Muscle layer of duodenum (tissue), 2 donors: ENCODE results near the gene SETX.

Experiments
- H3K27ac ChIP-seq: one replicate; pipeline ENCODE4 v1.7.0; 2013; ENCODE audit warnings: mild to moderate bottlenecking, low read length
- H3K27me3 ChIP-seq: one replicate; pipeline ENCODE4 v1.7.0; 2013; ENCODE audit warnings: low read depth, mild to moderate bottlenecking, control low read depth, low read length
- H3K36me3 ChIP-seq, 2 donors: one replicate each; pipeline ENCODE4 v1.7.0; 2013; ENCODE audit warnings: low read length in 2 of 2, control low read depth in 1 of 2, mild to moderate bottlenecking in 1 of 2; ENCODE audit not compliant: insufficient read depth in 2 of 2, control insufficient read depth in 1 of 2
- H3K4me1 ChIP-seq, 2 donors: one replicate each; pipeline ENCODE4 v1.7.0; 2013; ENCODE audit warnings: low read length in 2 of 2, mild to moderate bottlenecking in 2 of 2, control low read depth in 1 of 2, moderate library complexity in 1 of 2; ENCODE audit not compliant: insufficient read depth in 2 of 2, control insufficient read depth in 1 of 2
- H3K4me3 ChIP-seq, 2 donors: one replicate each; pipeline ENCODE4 v1.7.0; 2013; ENCODE audit warnings: low read length in 2 of 2, low read depth in 1 of 2, mild to moderate bottlenecking in 1 of 2
- H3K9me3 ChIP-seq, 2 donors: one replicate each; pipeline ENCODE4 v1.7.0; 2013; ENCODE audit warnings: low read length in 2 of 2, control low read depth in 1 of 2, mild to moderate bottlenecking in 1 of 2; ENCODE audit not compliant: control insufficient read depth in 1 of 2
- donor health status: healthy.

Gene SETX

GRCh38 chr9:132238026-132238972, 116.5 kb downstream of the SETX start:
- no peaks in the 10 kb centered on the region for H3K36me3 ChIP-seq
- H3K27ac ChIP-seq: no peak overlapping the region
- H3K4me1 ChIP-seq: peaks cover 0 to 28% of the 10 kb centered on the region in 2 donors
- H3K9me3 ChIP-seq: no peaks in the 10 kb centered on the region
- no peak overlapping the region for H3K4me3 ChIP-seq
- H3K27me3 ChIP-seq: no peaks in the 10 kb centered on the region

- Histone ChIP-seq H3K27me3 (no peaks in the 10 kb centered on the region), H3K36me3 (no peaks in the 10 kb centered on the region), H3K9me3 (no peaks in the 10 kb centered on the region), H3K4me3 (no peak overlapping the region), H3K27ac (no peak overlapping the region), H3K4me1 (peaks cover 0 to 21% of the 10 kb centered on the region in 2 donors)
These were observed 117.3 kb downstream of the SETX start for GRCh38 chr9:132237481-132237880.

GRCh38 chr9:132236662-132237311, 118.0 kb downstream of the SETX start:
- Histone ChIP-seq H3K9me3 (no peaks in the 10 kb centered on the region), H3K27me3 (no peaks in the 10 kb centered on the region), H3K36me3 (no peaks in the 10 kb centered on the region), H3K27ac (no peak overlapping the region), H3K4me1 (peaks cover 0 to 21% of the 10 kb centered on the region in 2 donors), H3K4me3 (no peak overlapping the region)

GRCh38 chr9:132235894-132236661, 118.7 kb downstream of the SETX start:
- Histone ChIP-seq H3K27me3 (no peaks in the 10 kb centered on the region), H3K36me3 (no peaks in the 10 kb centered on the region), H3K27ac (no peak overlapping the region), H3K9me3 (no peaks in the 10 kb centered on the region), H3K4me3 (no peak overlapping the region), H3K4me1 (peaks cover 0 to 14% of the 10 kb centered on the region in 2 donors)

GRCh38 chr9:132235125-132235524, 119.7 kb downstream of the SETX start:
- H3K36me3 ChIP-seq: no peaks in the 10 kb centered on the region
- no peaks in the 10 kb centered on the region for H3K9me3 ChIP-seq
- no peak overlapping the region for H3K4me3 ChIP-seq
- no peak overlapping the region for H3K27ac ChIP-seq
- no peaks in the 10 kb centered on the region for H3K27me3 ChIP-seq
- peaks cover 0 to 6% of the 10 kb centered on the region in 2 donors for H3K4me1 ChIP-seq

- peaks cover 0 to 6% of the 10 kb centered on the region in 2 donors for H3K4me1 ChIP-seq
- H3K27ac ChIP-seq: no peak overlapping the region
- H3K27me3 ChIP-seq: no peaks in the 10 kb centered on the region
- H3K36me3 ChIP-seq: no peaks in the 10 kb centered on the region
- no peak overlapping the region for H3K4me3 ChIP-seq
- H3K9me3 ChIP-seq: no peaks in the 10 kb centered on the region
These were observed 120.3 kb downstream of the SETX start for GRCh38 chr9:132234535-132234934.

- H3K9me3 ChIP-seq: no peaks in the 10 kb centered on the region
- no peak overlapping the region for H3K27ac ChIP-seq
- H3K4me3 ChIP-seq: no peak overlapping the region
- peaks cover 0 to 6% of the 10 kb centered on the region in 2 donors for H3K4me1 ChIP-seq
- H3K27me3 ChIP-seq: no peaks in the 10 kb centered on the region
- H3K36me3 ChIP-seq: no peaks in the 10 kb centered on the region
These were observed 121.6 kb downstream of the SETX start for GRCh38 chr9:132233138-132233537.

- H3K36me3 ChIP-seq: no peaks in the 10 kb centered on the region
- no peak overlapping the region for H3K27ac ChIP-seq
- no peaks in the 10 kb centered on the region for H3K27me3 ChIP-seq
- H3K9me3 ChIP-seq: no peaks in the 10 kb centered on the region
- H3K4me1 ChIP-seq: peaks cover 0 to 6% of the 10 kb centered on the region in 2 donors
- H3K4me3 ChIP-seq: no peak overlapping the region
These were observed 122.3 kb downstream of the SETX start for GRCh38 chr9:132232522-132232921.

GRCh38 chr9:132231019-132231701, 123.6 kb downstream of the SETX start:
- no peaks in the 10 kb centered on the region for H3K9me3 ChIP-seq
- H3K4me3 ChIP-seq: no peak overlapping the region
- no peak overlapping the region for H3K27ac ChIP-seq
- no peaks in the 10 kb centered on the region for H3K4me1 ChIP-seq
- no peaks in the 10 kb centered on the region for H3K27me3 ChIP-seq
- no peaks in the 10 kb centered on the region for H3K36me3 ChIP-seq

- no peak overlapping the region for H3K27ac ChIP-seq
- H3K9me3 ChIP-seq: no peaks in the 10 kb centered on the region
- no peak overlapping the region for H3K4me3 ChIP-seq
- no peaks in the 10 kb centered on the region for H3K27me3 ChIP-seq
- no peaks in the 10 kb centered on the region for H3K36me3 ChIP-seq
- H3K4me1 ChIP-seq: no peaks in the 10 kb centered on the region
These were observed 124.2 kb downstream of the SETX start for GRCh38 chr9:132230605-132231004.
